Kidney (tissue), 14 donors: ENCODE measurements around the gene YKT6. TPM values are rescaled to one million over a fixed set of nuclear protein-coding genes. Genes with fewer than 3 reads are reported as not detected.

Experiments used
- DNase-seq, 5 donors: peaks; one replicate each; pipeline ENCODE4 v3.0.0-alpha.2; 2013 to 2020
- FAIRE-seq: peaks from 2 replicates; lab custom pipeline; 2012; peaks lifted over from hg19 to GRCh38; lab: Jason Lieb, UNC
- H3K27ac ChIP-seq, 2 donors: one replicate each; pipeline ENCODE4 v1.7.0; 2013; ENCODE audit warnings: low read depth in 2 of 2, low read length in 2 of 2, inconsistent platforms in 1 of 2
- H3K27me3 ChIP-seq: one replicate; pipeline ENCODE4 v1.7.1; 2013; ENCODE audit warnings: low read length, inconsistent platforms; ENCODE audit not compliant: control insufficient read depth, insufficient read depth
- H3K36me3 ChIP-seq, 3 donors: one replicate each; pipeline versions ENCODE4 v1.7.0 to v1.7.1; 2013; ENCODE audit warnings: low read length in 3 of 3, control low read depth in 1 of 3, inconsistent platforms in 1 of 3; ENCODE audit not compliant: insufficient read depth in 3 of 3, control insufficient read depth in 2 of 3
- H3K4me1 ChIP-seq, 3 donors: one replicate each; pipeline versions ENCODE4 v1.7.0 to v1.7.1; 2013; ENCODE audit warnings: low read length in 3 of 3, inconsistent platforms in 1 of 3, low read depth in 1 of 3; ENCODE audit not compliant: control insufficient read depth in 2 of 3, insufficient read depth in 2 of 3
- H3K4me3 ChIP-seq, 3 donors: one replicate each; pipeline versions ENCODE4 v1.7.0 to v1.8.1; 2013; ENCODE audit warnings: low read length in 3 of 3, control low read depth in 1 of 3, inconsistent platforms in 1 of 3
- H3K9ac ChIP-seq, 3 donors: one replicate each; pipeline versions ENCODE4 v1.7.0 to v1.7.1; 2013; ENCODE audit warnings: low read length in 3 of 3, control low read depth in 1 of 3, inconsistent platforms in 1 of 3
- H3K9me3 ChIP-seq, 3 donors: one replicate each; pipeline versions ENCODE4 v1.7.0 to v1.7.1; 2013; ENCODE audit warnings: low read length in 3 of 3, control low read depth in 1 of 3, inconsistent platforms in 1 of 3; ENCODE audit not compliant: control insufficient read depth in 2 of 3, insufficient read depth in 1 of 3
- CTCF ChIP-seq: IDR thresholded peaks from 3 replicates; pipeline ENCODE4 v1.5.1; 2012; ENCODE audit warnings: mild to moderate bottlenecking, moderate library complexity, borderline replicate concordance; ENCODE audit not compliant: insufficient read depth; ENCODE audit errors: extremely low read depth
- intact Hi-C: fragments of 100-400 bp; cut with DNase I; formaldehyde crosslinking; loops from one replicate; pipeline ENCODE4 v1.11.1; 2022
- polyA plus RNA-seq: library from polyadenylated mRNA; stranded (reverse); fragments of 350-450 nt; fragmentation: Illumina TruSeq; extraction: RNeasy Lipid Tissue Mini Kit (QIAGEN cat#74804); gene quantifications from one replicate; pipeline ENCODE4 v1.2.3, GENCODE V29; 2014; ENCODE audit warnings: low read depth, low replicate concordance; ENCODE audit not compliant: insufficient read depth
- total RNA-seq: library from RNA; stranded (reverse); fragmentation: NEBNext Ultra II Directional; extraction: Animal tissue kit (Norgen Biotek cat#: 25700); gene quantifications from one replicate; pipeline ENCODE4 v1.2.1, GENCODE V29; 2021
- donor health status: control.
- donor health status: control.
- donor health status: control.
- donor health status: control.
- donor health status: control.
- donor health status: DM: yes; HTN: yes; CAD: no.
- donor health status: Normal renal cell carcinoma (clear cell type).

The YKT6 gene
- total and polyA plus RNA-seq, 2 donors from 2014 or later, result 53.2 to 60.2 TPM

GRCh38 chr7:44155191-44156185, 45.3 kb upstream of the YKT6 start:
- Histone ChIP-seq H3K4me3 (no peak overlapping the region), H3K36me3 (no peaks in the 10 kb centered on the region), H3K4me1 (no peaks in the 10 kb centered on the region), H3K9ac (no peak overlapping the region), H3K27me3 (no peaks in the 10 kb centered on the region), H3K27ac (no peak overlapping the region), H3K9me3 (no peaks in the 10 kb centered on the region)
- TF ChIP-seq CTCF, result no peak
- DNase-seq (peak in 1 of 5 donors; percentile 15), FAIRE-seq (no peak)
- intact Hi-C loops, result no loop called here

GRCh38 chr7:44156453-44157010, 44.2 kb upstream of the YKT6 start:
- no peaks in the 10 kb centered on the region for H3K27me3 ChIP-seq
- DNase-seq (peak in 1 of 5 donors; percentile 19), FAIRE-seq (no peak)
- no peaks in the 10 kb centered on the region for H3K4me1 ChIP-seq
- H3K9ac ChIP-seq, result no peak overlapping the region
- no peak overlapping the region for H3K4me3 ChIP-seq
- intact Hi-C loops, result no loop called here
- H3K36me3 ChIP-seq, result no peaks in the 10 kb centered on the region
- no peaks in the 10 kb centered on the region for H3K9me3 ChIP-seq
- no peak overlapping the region for H3K27ac ChIP-seq
- TF ChIP-seq CTCF, result no peak

GRCh38 chr7:44157116-44158080, 43.4 kb upstream of the YKT6 start:
- no peaks in the 10 kb centered on the region for H3K9me3 ChIP-seq
- DNase-seq, result peak in 1 of 5 donors; percentile 23
- H3K36me3 ChIP-seq, result no peaks in the 10 kb centered on the region
- no peak for FAIRE-seq
- no peak overlapping the region for H3K4me3 ChIP-seq
- no peak overlapping the region for H3K9ac ChIP-seq
- intact Hi-C loops, result no loop called here
- no peak for TF ChIP-seq CTCF
- H3K4me1 ChIP-seq, result no peaks in the 10 kb centered on the region
- H3K27ac ChIP-seq, result no peak overlapping the region
- no peaks in the 10 kb centered on the region for H3K27me3 ChIP-seq
